ENCODE results near the gene DNAH14.

DNA sequence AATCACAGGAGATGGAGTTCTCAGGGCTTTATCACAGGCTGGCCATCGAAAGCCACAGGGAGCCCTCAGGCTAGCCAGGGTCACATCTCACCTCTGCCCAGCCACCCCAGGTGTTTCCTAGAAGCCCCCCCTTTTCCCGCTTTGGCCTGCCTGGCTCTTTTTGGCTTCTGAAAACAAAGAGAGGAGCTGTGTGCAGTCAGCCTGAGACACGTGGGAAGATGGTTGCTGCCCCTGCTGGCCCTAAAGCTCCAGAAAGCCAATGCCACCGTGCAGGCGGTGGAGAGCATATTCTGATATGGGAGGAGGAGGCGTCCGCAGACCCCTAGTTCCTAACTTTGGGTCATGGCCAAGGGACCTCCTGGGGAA lies 517.1 kb downstream of the DNAH14 start:
- TF ChIP-seq, protein P1, sequence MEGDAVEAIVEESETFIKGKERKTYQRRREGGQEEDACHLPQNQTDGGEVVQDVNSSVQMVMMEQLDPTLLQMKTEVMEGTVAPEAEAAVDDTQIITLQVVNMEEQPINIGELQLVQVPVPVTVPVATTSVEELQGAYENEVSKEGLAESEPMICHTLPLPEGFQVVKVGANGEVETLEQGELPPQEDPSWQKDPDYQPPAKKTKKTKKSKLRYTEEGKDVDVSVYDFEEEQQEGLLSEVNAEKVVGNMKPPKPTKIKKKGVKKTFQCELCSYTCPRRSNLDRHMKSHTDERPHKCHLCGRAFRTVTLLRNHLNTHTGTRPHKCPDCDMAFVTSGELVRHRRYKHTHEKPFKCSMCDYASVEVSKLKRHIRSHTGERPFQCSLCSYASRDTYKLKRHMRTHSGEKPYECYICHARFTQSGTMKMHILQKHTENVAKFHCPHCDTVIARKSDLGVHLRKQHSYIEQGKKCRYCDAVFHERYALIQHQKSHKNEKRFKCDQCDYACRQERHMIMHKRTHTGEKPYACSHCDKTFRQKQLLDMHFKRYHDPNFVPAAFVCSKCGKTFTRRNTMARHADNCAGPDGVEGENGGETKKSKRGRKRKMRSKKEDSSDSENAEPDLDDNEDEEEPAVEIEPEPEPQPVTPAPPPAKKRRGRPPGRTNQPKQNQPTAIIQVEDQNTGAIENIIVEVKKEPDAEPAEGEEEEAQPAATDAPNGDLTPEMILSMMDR (IDR thresholded peaks at IDR 0.05) = no peak
- TF ChIP-seq, protein P2, sequence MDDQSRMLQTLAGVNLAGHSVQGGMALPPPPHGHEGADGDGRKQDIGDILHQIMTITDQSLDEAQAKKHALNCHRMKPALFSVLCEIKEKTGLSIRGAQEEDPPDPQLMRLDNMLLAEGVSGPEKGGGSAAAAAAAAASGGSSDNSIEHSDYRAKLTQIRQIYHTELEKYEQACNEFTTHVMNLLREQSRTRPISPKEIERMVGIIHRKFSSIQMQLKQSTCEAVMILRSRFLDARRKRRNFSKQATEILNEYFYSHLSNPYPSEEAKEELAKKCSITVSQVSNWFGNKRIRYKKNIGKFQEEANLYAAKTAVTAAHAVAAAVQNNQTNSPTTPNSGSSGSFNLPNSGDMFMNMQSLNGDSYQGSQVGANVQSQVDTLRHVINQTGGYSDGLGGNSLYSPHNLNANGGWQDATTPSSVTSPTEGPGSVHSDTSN (IDR thresholded peaks at IDR 0.05) = no peak
- TF ChIP-seq HDAC2 (IDR thresholded peaks at IDR 0.05) = no peak
- TF ChIP-seq MYC (IDR thresholded peaks at IDR 0.05; ENCODE audit: borderline replicate concordance, low read length) = no peak
- TF ChIP-seq CHD2 (IDR thresholded peaks at IDR 0.05; ENCODE audit: low read length, partially characterized antibody) = no peak
- TF ChIP-seq POLR2A (IDR thresholded peaks at IDR 0.05; ENCODE audit: low read length) = no peak
- no peak for TF ChIP-seq CHD4 (IDR thresholded peaks at IDR 0.05; ENCODE audit: borderline replicate concordance)
- no peak for TF ChIP-seq JUN (IDR thresholded peaks at IDR 0.05)
- TF ChIP-seq ESRRA (IDR thresholded peaks at IDR 0.05; ENCODE audit: borderline replicate concordance, low read length) = no peak
- TF ChIP-seq NR3C1 (IDR thresholded peaks at IDR 0.05) = no peak
- TF ChIP-seq ELK1 (IDR thresholded peaks at IDR 0.05; ENCODE audit: low read depth, low read length) = no peak
- no peak for TF ChIP-seq TP53 (CRISPR knock-in tag; IDR thresholded peaks at IDR 0.05)

Data from A549 (cell line).